ENCODE data around the gene BUD23. TPM values are rescaled to one million over a fixed set of nuclear protein-coding genes. Genes with fewer than 3 reads are reported as not detected.

BUD23 gene
- total and polyA plus RNA-seq, 9 of the 15 experiments (the other 6 are each of a cell fraction or from before 2014, with no cell fraction given), result 79.5 to 270 (median 150) TPM

GRCh38 chr7:73740212-73740611, 56.8 kb downstream of the BUD23 start:
- Histone ChIP-seq H3K9ac (ENCODE audit: insufficient read depth in 1 of 2, low read depth in 2 of 2, low read length in 2 of 2) (peak overlapping the region in 1 of 2 experiments; percentile 80; a peak in 1 of 4 replicates), H3K36me3 (ENCODE audit: control insufficient read depth, insufficient read depth, low read length) (peaks cover 24% of the 10 kb centered on the region), H3K4me3 (no peak overlapping the region), H3K4me2 (ENCODE audit: insufficient read depth, low read length) (no peak overlapping the region), H3K9me3 (replicated peaks; ENCODE audit: control insufficient read depth, insufficient read depth, low read depth, low read length) (no peaks in the 10 kb centered on the region), H3K9me1 (ENCODE audit: control insufficient read depth, insufficient read depth, low read length) (peaks cover 4% of the 10 kb centered on the region), H2AFZ (ENCODE audit: low read depth, low read length) (no peak overlapping the region), H3K4me1 (replicated peaks in 1 of 2; ENCODE audit: control insufficient read depth in 2 of 2, insufficient read depth in 2 of 2, low read length in 2 of 2) (peaks cover 2 to 52% of the 10 kb centered on the region in 2 experiments; a peak in 4 of 5 replicates), H3K79me2 (ENCODE audit: control insufficient read depth, insufficient read depth, low read length) (peaks cover 19% of the 10 kb centered on the region), H4K20me1 (replicated peaks; ENCODE audit: control insufficient read depth, insufficient read depth, low read length) (peaks cover 17% of the 10 kb centered on the region; the same call in 1 of the 2 replicates), H3K27ac (ENCODE audit: extremely low read depth, low read depth, low read length) (no peak overlapping the region), H3K27me3 (ENCODE audit: control insufficient read depth in 2 of 2, insufficient read depth in 2 of 2, low read length in 2 of 2) (no peaks in the 10 kb centered on the region)
- POLR2A ChIA-PET, result interaction anchor here (0.6 to 2.3 kb wide), 2 partner anchors 8 to 104 kb away, joined by 3 to 9 read pairs; no protein-coding TSS in a partner anchor
- no peak for FAIRE-seq
- no peak for DNase-seq (ENCODE audit: extremely low read depth in 1 of 4, low spot score in 3 of 4)
- WGBS (ENCODE audit: insufficient coverage, low coverage, missing lambda C conversion rate), result 93% methylated on average over 7 of the region's 7 CpGs
- no peak for ATAC-seq
- in situ Hi-C loops (cut with MboI) (loop anchor here (5.0 kb wide), 1 partner anchor 117 kb away; no protein-coding TSS in a partner anchor), intact Hi-C loops (cut with micrococcal nuclease) (no loop called here)
- no TSS peak for BruUV-seq (replicated peaks)
- CTCF ChIA-PET (ENCODE audit: low intra/inter-chr PET ratio), result no interaction called here
- no peak for TF ChIP-seq ZBTB33 (CRISPR knock-in tag; IDR thresholded peaks at IDR 0.05)
- no peak for TF ChIP-seq KAT2B (IDR thresholded peaks at IDR 0.05; ENCODE audit: low read depth, low read length)
- TF ChIP-seq ESRRB (CRISPR knock-in tag; IDR thresholded peaks at IDR 0.05; ENCODE audit: borderline replicate concordance), result no peak
- TF ChIP-seq NFIX (CRISPR knock-in tag; IDR thresholded peaks at IDR 0.05; ENCODE audit: low read depth), result no peak
- TF ChIP-seq JUN (IDR thresholded peaks at IDR 0.05; ENCODE audit: borderline replicate concordance, low read depth, low read length), result no peak
- TF ChIP-seq JUN (CRISPR knock-in tag; IDR thresholded peaks at IDR 0.05; ENCODE audit: borderline replicate concordance), result no peak
- TF ChIP-seq RBM34 (IDR thresholded peaks at IDR 0.05; ENCODE audit: borderline replicate concordance, insufficient read depth, low read length), result no peak
- TF ChIP-seq CBX3 (IDR thresholded peaks at IDR 0.05; ENCODE audit: borderline replicate concordance in 1 of 2, low read length in 2 of 2), result no peak
- TF ChIP-seq ATF6 (CRISPR knock-in tag; IDR thresholded peaks at IDR 0.05), result no peak
- TF ChIP-seq ZNF324 (CRISPR knock-in tag; IDR thresholded peaks at IDR 0.05), result no peak
- no peak for TF ChIP-seq ZC3H8 (IDR thresholded peaks at IDR 0.05)
- TF ChIP-seq ZNF766 (CRISPR knock-in tag; conservative IDR thresholded peaks at IDR 0.05), result no peak
- no peak for TF ChIP-seq GABPA (tag; conservative IDR thresholded peaks at IDR 0.05; ENCODE audit: low read depth)
- TF ChIP-seq RNF219 (CRISPR knock-in tag; IDR thresholded peaks at IDR 0.05), result no peak
- no peak for TF ChIP-seq IRF1 (CRISPR knock-in tag; IDR thresholded peaks at IDR 0.05; ENCODE audit: borderline replicate concordance)
